HG02938 (cell line): ENCODE measurements around the gene SPATA31E1.
"Not testable (repeated sequence)": the region's sequence is repeated elsewhere in the genome, so short reads cannot be mapped to it uniquely, and the experiment has no call there.

Experiments used
- ATAC-seq: cut with Tn5 transposase; IDR thresholded peaks from one replicate; pipeline ENCODE4 v1.9.1; 2021; ENCODE audit warnings: mild to moderate bottlenecking, moderate library complexity; ENCODE audit not compliant: unreplicated experiment

The SPATA31E1 gene

GRCh38 chr9:87919013-87919412 is 36.3 kb downstream of the SPATA31E1 start:
- ATAC-seq = not testable (repeated sequence)

- not testable (repeated sequence) for ATAC-seq
Measured at GRCh38 chr9:87921561-87921960, 38.9 kb downstream of the SPATA31E1 start.

GRCh38 chr9:87923012-87923411 is 40.3 kb downstream of the SPATA31E1 start:
- not testable (repeated sequence) for ATAC-seq

GRCh38 chr9:87924851-87925250 is 42.2 kb downstream of the SPATA31E1 start:
- not testable (repeated sequence) for ATAC-seq

GRCh38 chr9:87929152-87929551 is 46.5 kb downstream of the SPATA31E1 start:
- not testable (repeated sequence) for ATAC-seq

GRCh38 chr9:87934444-87934843 is 51.8 kb downstream of the SPATA31E1 start:
- not testable (repeated sequence) for ATAC-seq

GRCh38 chr9:87937352-87937751 is 54.7 kb downstream of the SPATA31E1 start:
- not testable (repeated sequence) for ATAC-seq

GRCh38 chr9:87937918-87938317 is 55.2 kb downstream of the SPATA31E1 start:
- not testable (repeated sequence) for ATAC-seq

- ATAC-seq = not testable (repeated sequence)
Measured at GRCh38 chr9:87938336-87938735, 55.7 kb downstream of the SPATA31E1 start.
